COR-L47 (cell line): ENCODE data around the gene AHDC1.
"Not testable (repeated sequence)": the region's sequence is repeated elsewhere in the genome, so short reads cannot be mapped to it uniquely, and the experiment has no call there.

Experiments used
- DNase-seq: peaks from one replicate; lab custom pipeline; 2025; lab: John Stamatoyannopoulos, UW

The AHDC1 gene

GRCh38 chr1:27634177-27634984, 30.4 kb upstream of the AHDC1 start:
- DNase-seq = no peak

- no peak for DNase-seq
These were observed 29.8 kb upstream of the AHDC1 start for GRCh38 chr1:27633640-27634176.

- no peak for DNase-seq
These were observed 29.3 kb upstream of the AHDC1 start for GRCh38 chr1:27633298-27633610.

GRCh38 chr1:27632387-27633297, 28.7 kb upstream of the AHDC1 start:
- no peak for DNase-seq

GRCh38 chr1:27630859-27631491, 27.0 kb upstream of the AHDC1 start:
- DNase-seq = no peak

- DNase-seq = no peak
These were observed 24.8 kb upstream of the AHDC1 start for GRCh38 chr1:27628712-27629111.

GRCh38 chr1:27627733-27628132, 23.8 kb upstream of the AHDC1 start:
- not testable (repeated sequence) for DNase-seq

GRCh38 chr1:27627061-27627460, 23.1 kb upstream of the AHDC1 start:
- no peak for DNase-seq

- peak; percentile 28 for DNase-seq
These were observed 22.3 kb upstream of the AHDC1 start for GRCh38 chr1:27626031-27626935.

- DNase-seq = peak; percentile 44
These were observed 20.7 kb upstream of the AHDC1 start for GRCh38 chr1:27624467-27625178.

- DNase-seq = no peak
These were observed 19.6 kb upstream of the AHDC1 start for GRCh38 chr1:27623327-27624212.

- no peak for DNase-seq
These were observed 18.9 kb upstream of the AHDC1 start for GRCh38 chr1:27622828-27623227.

GRCh38 chr1:27621051-27621920, 17.3 kb upstream of the AHDC1 start:
- no peak for DNase-seq

- DNase-seq = not testable (repeated sequence)
These were observed 16.0 kb upstream of the AHDC1 start for GRCh38 chr1:27619782-27620438.

- DNase-seq = no peak
These were observed 14.6 kb upstream of the AHDC1 start for GRCh38 chr1:27618341-27619082.

GRCh38 chr1:27617420-27617819, 13.5 kb upstream of the AHDC1 start:
- no peak for DNase-seq

- DNase-seq = no peak
These were observed 12.5 kb upstream of the AHDC1 start for GRCh38 chr1:27616441-27616840.
